Testis (tissue), 3 donors: ENCODE results near the gene PPP4R1. TPM values are rescaled to one million over a fixed set of nuclear protein-coding genes. Genes with fewer than 3 reads are reported as not detected.

Experiments used
- DNase-seq: peaks from one replicate; pipeline ENCODE4 v3.0.0-alpha.2; 2019
- H3K27ac ChIP-seq, 2 donors: fragments of 200-600 bp; sonication (generic); one replicate each; pipeline ENCODE4 v1.5.1; 2019
- H3K27me3 ChIP-seq: fragments of 200-600 bp; sonication (generic); one replicate; pipeline ENCODE4 v1.5.1; 2019
- H3K36me3 ChIP-seq: fragments of 200-600 bp; sonication (generic); one replicate; pipeline ENCODE4 v1.5.1; 2017; ENCODE audit warnings: low read depth; ENCODE audit errors: missing control alignments
- H3K4me1 ChIP-seq: fragments of 200-600 bp; sonication (generic); one replicate; pipeline ENCODE4 v1.5.1; 2019
- H3K4me3 ChIP-seq, 2 donors: fragments of 200-600 bp; sonication (generic); one replicate each; pipeline ENCODE4 v1.5.1; 2017 to 2019
- H3K9me3 ChIP-seq: fragments of 200-600 bp; sonication (generic); one replicate; pipeline ENCODE4 v1.5.1; 2017
- POLR2A ChIP-seq: fragments of 450-650 bp; IDR thresholded peaks from one replicate; pipeline ENCODE4 v1.6.1; 2017; ENCODE audit warnings: antibody characterized with exemption, mild to moderate bottlenecking, moderate library complexity
- WGBS, 2 donors: methylation state at CpG; one replicate each; pipeline ENCODE4 v1.1.5; 2018; 5-methylcytosine and 5-hydroxymethylcytosine counted together
- intact Hi-C: fragments of 100-400 bp; cut with DNase I; formaldehyde crosslinking; loops from one replicate; pipeline ENCODE4 v1.15.1; 2023; ENCODE audit warnings: low total_unique reads
- polyA plus RNA-seq: library from polyadenylated mRNA; stranded (reverse); fragments of 350-450 nt; fragmentation: Illumina TruSeq; extraction: RNeasy Lipid Tissue Mini Kit (QIAGEN cat#74804); gene quantifications from one replicate; pipeline ENCODE4 v1.2.3, GENCODE V29; 2014; ENCODE audit warnings: low read depth, low replicate concordance; ENCODE audit not compliant: insufficient read depth
- total RNA-seq, 2 donors: library from RNA; depleted of rRNA; stranded (reverse); fragments of >200 nt; gene quantifications; one replicate each; pipeline ENCODE4 v1.2.3, GENCODE V29; 2016
- TF ChIP-seq, protein P1 (sequence below), 3 experiments: fragments of 450-650 bp in 2 of 3; fragments of 200-600 bp in 1 of 3; sonication (generic) in 1 of 3; IDR thresholded peaks; one replicate each; pipeline ENCODE4 v1.5.1; 2016 to 2019; ENCODE audit warnings: antibody characterized with exemption in 3 of 3, mild to moderate bottlenecking in 2 of 3, moderate library complexity in 1 of 3

Gene PPP4R1
- total and polyA plus RNA-seq, 3 donors from 2014 or later: 91.8 to 136 (median 128) TPM

DNA sequence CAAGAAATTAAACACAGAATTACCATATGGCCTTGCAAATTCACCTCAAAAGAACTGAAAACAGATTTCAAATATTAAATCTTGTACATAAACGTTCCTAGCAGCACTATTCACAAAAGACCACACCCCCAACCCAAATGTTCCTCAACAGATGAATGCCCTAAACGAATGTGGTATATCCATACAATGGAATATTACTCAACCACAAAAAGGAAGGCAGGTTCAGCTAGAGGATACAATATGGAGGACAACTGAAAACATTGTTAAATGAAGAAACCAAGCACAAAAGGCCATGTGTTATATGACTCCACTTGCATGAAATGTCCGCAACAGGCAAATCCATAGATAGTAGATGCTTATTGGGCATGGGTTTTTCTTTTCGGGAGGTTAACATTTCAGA is 61.7 kb downstream of the PPP4R1 start:
- TF ChIP-seq, protein P1, sequence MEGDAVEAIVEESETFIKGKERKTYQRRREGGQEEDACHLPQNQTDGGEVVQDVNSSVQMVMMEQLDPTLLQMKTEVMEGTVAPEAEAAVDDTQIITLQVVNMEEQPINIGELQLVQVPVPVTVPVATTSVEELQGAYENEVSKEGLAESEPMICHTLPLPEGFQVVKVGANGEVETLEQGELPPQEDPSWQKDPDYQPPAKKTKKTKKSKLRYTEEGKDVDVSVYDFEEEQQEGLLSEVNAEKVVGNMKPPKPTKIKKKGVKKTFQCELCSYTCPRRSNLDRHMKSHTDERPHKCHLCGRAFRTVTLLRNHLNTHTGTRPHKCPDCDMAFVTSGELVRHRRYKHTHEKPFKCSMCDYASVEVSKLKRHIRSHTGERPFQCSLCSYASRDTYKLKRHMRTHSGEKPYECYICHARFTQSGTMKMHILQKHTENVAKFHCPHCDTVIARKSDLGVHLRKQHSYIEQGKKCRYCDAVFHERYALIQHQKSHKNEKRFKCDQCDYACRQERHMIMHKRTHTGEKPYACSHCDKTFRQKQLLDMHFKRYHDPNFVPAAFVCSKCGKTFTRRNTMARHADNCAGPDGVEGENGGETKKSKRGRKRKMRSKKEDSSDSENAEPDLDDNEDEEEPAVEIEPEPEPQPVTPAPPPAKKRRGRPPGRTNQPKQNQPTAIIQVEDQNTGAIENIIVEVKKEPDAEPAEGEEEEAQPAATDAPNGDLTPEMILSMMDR (IDR thresholded peaks at IDR 0.05): no peak
- TF ChIP-seq POLR2A: no peak
- no peak overlapping the region for H3K4me3 ChIP-seq
- no peaks in the 10 kb centered on the region for H3K36me3 ChIP-seq
- no peak overlapping the region for H3K27ac ChIP-seq
- intact Hi-C loops: no loop called here
- WGBS, 2 donors: 83 to 87% methylated on average over 4 of the region's 4 CpGs
- no peaks in the 10 kb centered on the region for H3K4me1 ChIP-seq
- no peak for DNase-seq
- H3K9me3 ChIP-seq: no peaks in the 10 kb centered on the region
- no peaks in the 10 kb centered on the region for H3K27me3 ChIP-seq

DNA sequence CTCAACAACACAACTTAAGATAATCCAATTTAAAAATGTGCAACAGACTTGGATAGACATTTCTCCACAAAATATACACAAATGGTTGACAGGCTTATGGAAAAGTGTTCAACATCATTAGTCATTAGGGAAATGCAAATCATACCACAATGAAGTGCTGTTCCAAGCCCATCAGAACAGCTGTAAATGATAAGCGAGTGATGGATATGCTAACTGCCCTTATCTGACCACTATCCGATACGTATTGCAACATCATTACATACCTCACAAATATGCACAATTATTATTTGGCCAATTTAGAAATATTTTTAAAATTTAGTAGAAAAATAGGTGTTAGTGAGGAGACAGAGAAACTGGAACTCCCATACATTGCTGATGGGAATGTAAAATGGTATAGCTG is 62.2 kb downstream of the PPP4R1 start:
- Histone ChIP-seq H3K36me3 (no peaks in the 10 kb centered on the region), H3K9me3 (no peaks in the 10 kb centered on the region), H3K4me3 (no peak overlapping the region), H3K27ac (no peak overlapping the region), H3K4me1 (no peaks in the 10 kb centered on the region), H3K27me3 (no peaks in the 10 kb centered on the region)
- DNase-seq: no peak
- intact Hi-C loops: no loop called here
- 87 to 97% methylated on average over 3 of the region's 3 CpGs for WGBS, 2 donors
- no peak for TF ChIP-seq POLR2A

DNA sequence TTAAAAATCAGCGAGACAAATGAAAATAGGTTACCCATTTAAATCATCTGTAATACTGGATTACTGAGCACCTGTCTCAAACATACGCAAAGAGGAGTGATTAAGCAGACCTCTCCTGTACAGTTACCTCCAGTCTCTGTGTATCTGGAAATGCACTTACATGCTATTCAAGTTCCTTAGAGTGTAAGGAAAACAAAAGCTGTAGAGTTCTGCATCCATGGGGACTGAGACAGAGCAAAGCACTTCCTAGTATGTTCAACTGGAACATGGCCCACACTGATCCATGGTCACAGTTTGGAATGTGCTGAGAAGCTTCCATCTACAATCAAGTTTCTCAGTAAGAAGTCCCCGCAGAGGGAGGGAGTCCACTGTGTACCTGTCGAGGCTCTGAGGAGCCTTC is 63.9 kb downstream of the PPP4R1 start:
- Histone ChIP-seq H3K9me3 (no peaks in the 10 kb centered on the region), H3K27me3 (no peaks in the 10 kb centered on the region), H3K4me1 (no peaks in the 10 kb centered on the region), H3K4me3 (no peak overlapping the region), H3K36me3 (no peaks in the 10 kb centered on the region), H3K27ac (no peak overlapping the region)
- 80 to 87% methylated on average over 4 of the region's 4 CpGs for WGBS, 2 donors
- DNase-seq: no peak
- intact Hi-C loops: no loop called here
- TF ChIP-seq, protein P1 (IDR thresholded peaks at IDR 0.05): no peak
- TF ChIP-seq POLR2A: no peak

DNA sequence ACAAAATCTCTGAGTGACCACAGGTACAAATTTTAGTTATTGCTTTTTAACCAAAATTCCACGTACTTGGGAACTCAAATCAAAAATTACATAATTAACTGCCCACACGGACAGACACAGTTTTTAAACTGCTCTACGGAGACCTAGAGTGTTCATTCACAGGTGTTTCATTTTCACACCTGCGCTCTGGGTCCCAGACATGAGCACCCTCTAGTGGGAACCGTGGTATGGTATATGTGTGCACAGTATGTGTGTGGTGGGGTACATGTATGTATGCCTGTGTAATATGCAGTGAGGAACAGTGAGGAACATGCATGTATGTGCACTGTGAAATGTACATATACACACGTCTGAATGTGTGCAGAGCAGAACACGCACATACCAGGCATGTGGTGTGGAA is 65.0 kb downstream of the PPP4R1 start:
- 92 to 94% methylated on average over 7 of the region's 7 CpGs for WGBS, 2 donors
- Histone ChIP-seq H3K36me3 (no peaks in the 10 kb centered on the region), H3K4me1 (no peaks in the 10 kb centered on the region), H3K4me3 (no peak overlapping the region), H3K27me3 (no peaks in the 10 kb centered on the region), H3K9me3 (no peaks in the 10 kb centered on the region), H3K27ac (no peak overlapping the region)
- no peak for DNase-seq
- no peak for TF ChIP-seq POLR2A
- TF ChIP-seq, protein P1 (IDR thresholded peaks at IDR 0.05): no peak
- intact Hi-C loops: no loop called here

DNA sequence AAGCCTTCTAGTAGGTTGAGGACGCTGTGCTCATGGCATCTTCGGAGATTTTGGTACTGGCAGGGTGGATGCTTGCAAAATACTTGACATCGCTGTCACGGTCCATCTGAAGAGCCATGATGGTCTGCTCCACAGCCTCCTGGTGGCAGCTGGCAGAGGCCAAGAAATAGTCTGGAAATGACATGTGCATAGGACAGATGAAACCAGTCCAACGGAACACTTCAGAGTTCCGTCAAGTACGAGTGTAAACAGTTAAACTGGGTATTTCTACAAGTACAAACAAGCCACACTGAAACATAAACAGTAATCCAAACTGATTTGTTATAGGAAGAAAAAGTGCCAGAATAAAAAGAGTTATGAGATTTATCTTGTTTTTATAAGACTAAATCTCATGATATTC is 66.6 kb downstream of the PPP4R1 start:
- H3K27ac ChIP-seq: no peak overlapping the region
- H3K9me3 ChIP-seq: no peaks in the 10 kb centered on the region
- H3K4me1 ChIP-seq: no peaks in the 10 kb centered on the region
- no peaks in the 10 kb centered on the region for H3K27me3 ChIP-seq
- TF ChIP-seq, protein P1 (IDR thresholded peaks at IDR 0.05): no peak
- TF ChIP-seq POLR2A: no peak
- H3K36me3 ChIP-seq: no peaks in the 10 kb centered on the region
- intact Hi-C loops: no loop called here
- no peak for DNase-seq
- WGBS, 2 donors: 91 to 96% methylated on average over 5 to 7 of the region's 7 CpGs
- no peak overlapping the region for H3K4me3 ChIP-seq
